Loucy (cell line): Measurements from ENCODE around the gene POU3F1.
"Not testable (repeated sequence)": the region's sequence is repeated elsewhere in the genome, so short reads cannot be mapped to it uniquely, and the experiment has no call there.

Experiments
- H2AFZ ChIP-seq: fragments of 200-600 bp; sonication (generic); 2 replicates; pipeline ENCODE4 v1.6.0; 2016; ENCODE audit warnings: antibody characterized with exemption, mild to moderate bottlenecking, low read length, moderate library complexity
- H3F3A ChIP-seq: fragments of 200-600 bp; 2 replicates; pipeline ENCODE4 v1.6.0; 2016; ENCODE audit warnings: antibody characterized with exemption, low read depth, mild to moderate bottlenecking
- H3K27me3 ChIP-seq: fragments of 200-600 bp; sonication (generic); 2 replicates; pipeline ENCODE4 v1.6.1; 2014; ENCODE audit warnings: low read length, mild to moderate bottlenecking; ENCODE audit not compliant: insufficient read depth, poor library complexity, severe bottlenecking
- H3K36me3 ChIP-seq: fragments of 200-600 bp; sonication (generic); 2 replicates; pipeline ENCODE4 v1.6.1; 2016; ENCODE audit warnings: low read length; ENCODE audit not compliant: insufficient read depth
- H3K4me1 ChIP-seq: fragments of 200-600 bp; sonication (generic); 2 replicates; pipeline ENCODE4 v1.5.1; 2014; ENCODE audit warnings: low read length, mild to moderate bottlenecking; ENCODE audit not compliant: insufficient read depth, poor library complexity, severe bottlenecking
- H3K4me2 ChIP-seq: fragments of 200-600 bp; sonication (generic); 2 replicates; pipeline ENCODE4 v1.6.0; 2014; ENCODE audit warnings: antibody characterized with exemption, low read length, low read depth, mild to moderate bottlenecking; ENCODE audit not compliant: poor library complexity, severe bottlenecking
- H3K4me3 ChIP-seq: fragments of 200-600 bp; sonication (generic); 2 replicates; pipeline ENCODE4 v1.5.1; 2014; ENCODE audit warnings: low read length, mild to moderate bottlenecking, mixed read lengths; ENCODE audit not compliant: poor library complexity, severe bottlenecking
- H3K79me2 ChIP-seq: fragments of 200-600 bp; sonication (generic); 2 replicates; pipeline ENCODE4 v1.6.1; 2014; ENCODE audit warnings: low read length; ENCODE audit not compliant: insufficient read depth
- H3K9ac ChIP-seq: fragments of 200-600 bp; sonication (generic); 2 replicates; pipeline ENCODE4 v1.6.0; 2014; ENCODE audit warnings: mild to moderate bottlenecking, low read depth, low read length, moderate library complexity; ENCODE audit not compliant: poor library complexity, severe bottlenecking
- H3K9me2 ChIP-seq: fragments of 200-600 bp; sonication (generic); replicated peaks from 2 replicates; pipeline ENCODE4 v1.6.1; 2016; ENCODE audit warnings: low read depth, low read length, mixed read lengths
- H3K9me3 ChIP-seq: fragments of 200-600 bp; sonication (generic); 2 replicates; pipeline ENCODE4 v1.6.1; 2014; ENCODE audit warnings: mild to moderate bottlenecking, antibody characterized with exemption, low read length, low read depth; ENCODE audit not compliant: insufficient read depth
- H4K20me1 ChIP-seq: fragments of 200-600 bp; sonication (generic); 2 replicates; pipeline ENCODE4 v1.6.0; 2014; ENCODE audit warnings: antibody characterized with exemption, low read length, mild to moderate bottlenecking; ENCODE audit not compliant: insufficient read depth, poor library complexity, severe bottlenecking
- EZH2phosphoT487 ChIP-seq: fragments of 200-600 bp; IDR thresholded peaks from 2 replicates; pipeline ENCODE4 v1.6.1; 2018; ENCODE audit warnings: antibody characterized with exemption, mild to moderate bottlenecking, moderate library complexity, borderline replicate concordance
- TF ChIP-seq, protein P1 (sequence below): fragments of 200-600 bp; sonication (generic); conservative IDR thresholded peaks from 2 replicates; pipeline ENCODE4 v1.5.1; 2014; ENCODE audit warnings: mild to moderate bottlenecking, antibody characterized with exemption, low read length

POU3F1 gene

DNA sequence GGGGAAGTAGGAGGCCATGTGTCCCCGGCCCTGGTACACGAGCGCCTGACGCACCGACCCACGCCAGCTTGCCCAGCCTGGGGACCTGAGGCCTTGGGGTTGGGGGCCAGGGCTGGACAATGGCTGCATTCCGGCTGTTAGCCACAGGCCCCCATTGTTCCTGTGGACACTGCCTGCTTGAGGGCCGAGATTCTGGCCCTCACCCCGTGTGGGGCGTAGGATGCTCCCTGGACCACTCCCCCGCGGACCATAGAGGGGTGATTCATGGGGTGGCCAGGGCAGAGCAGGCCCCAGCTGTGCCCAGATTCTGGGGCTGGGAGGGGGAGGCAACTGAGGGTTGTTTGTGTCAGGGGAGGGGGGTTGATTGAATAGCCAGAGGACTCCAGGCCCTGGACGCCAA lies 11.7 kb downstream of the POU3F1 start:
- no peak for TF ChIP-seq EZH2phosphoT487
- TF ChIP-seq, protein P1, sequence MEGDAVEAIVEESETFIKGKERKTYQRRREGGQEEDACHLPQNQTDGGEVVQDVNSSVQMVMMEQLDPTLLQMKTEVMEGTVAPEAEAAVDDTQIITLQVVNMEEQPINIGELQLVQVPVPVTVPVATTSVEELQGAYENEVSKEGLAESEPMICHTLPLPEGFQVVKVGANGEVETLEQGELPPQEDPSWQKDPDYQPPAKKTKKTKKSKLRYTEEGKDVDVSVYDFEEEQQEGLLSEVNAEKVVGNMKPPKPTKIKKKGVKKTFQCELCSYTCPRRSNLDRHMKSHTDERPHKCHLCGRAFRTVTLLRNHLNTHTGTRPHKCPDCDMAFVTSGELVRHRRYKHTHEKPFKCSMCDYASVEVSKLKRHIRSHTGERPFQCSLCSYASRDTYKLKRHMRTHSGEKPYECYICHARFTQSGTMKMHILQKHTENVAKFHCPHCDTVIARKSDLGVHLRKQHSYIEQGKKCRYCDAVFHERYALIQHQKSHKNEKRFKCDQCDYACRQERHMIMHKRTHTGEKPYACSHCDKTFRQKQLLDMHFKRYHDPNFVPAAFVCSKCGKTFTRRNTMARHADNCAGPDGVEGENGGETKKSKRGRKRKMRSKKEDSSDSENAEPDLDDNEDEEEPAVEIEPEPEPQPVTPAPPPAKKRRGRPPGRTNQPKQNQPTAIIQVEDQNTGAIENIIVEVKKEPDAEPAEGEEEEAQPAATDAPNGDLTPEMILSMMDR, result no peak
- Histone ChIP-seq H3K4me2 (no peak overlapping the region), H3K79me2 (no peaks in the 10 kb centered on the region), H2AFZ (no peak overlapping the region), H4K20me1 (no peaks in the 10 kb centered on the region), H3K27me3 (no peaks in the 10 kb centered on the region), H3K4me1 (peaks cover 11% of the 10 kb centered on the region), H3K9ac (no peak overlapping the region), H3K9me2 (no peaks in the 10 kb centered on the region), H3K9me3 (no peaks in the 10 kb centered on the region), H3K36me3 (no peaks in the 10 kb centered on the region), H3K4me3 (no peak overlapping the region), H3F3A (no peaks in the 10 kb centered on the region)

DNA sequence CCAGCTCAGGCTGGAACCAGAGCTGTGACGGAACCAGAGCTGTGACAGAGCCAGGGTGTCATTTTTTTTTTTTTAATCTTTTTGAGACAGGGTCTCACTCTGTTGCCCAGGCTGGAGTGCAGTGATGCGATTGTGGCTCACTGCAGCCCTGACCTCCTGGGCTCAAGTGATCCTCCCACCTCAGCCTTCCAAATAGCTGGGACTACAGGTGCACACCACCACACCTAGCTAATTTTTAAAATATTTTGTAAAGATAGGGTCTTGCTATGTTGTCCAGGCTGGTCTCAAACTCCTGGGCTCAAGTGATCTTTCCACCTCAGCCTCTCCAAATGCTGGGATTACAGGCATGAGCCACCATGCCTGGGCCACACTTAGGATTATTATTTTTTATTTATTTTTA lies 13.6 kb downstream of the POU3F1 start:
- not testable (repeated sequence) for H4K20me1 ChIP-seq, H3K9me2 ChIP-seq, H3K4me3 ChIP-seq, H2AFZ ChIP-seq, H3K79me2 ChIP-seq, H3F3A ChIP-seq, H3K9ac ChIP-seq, H3K4me2 ChIP-seq, H3K9me3 ChIP-seq, H3K27me3 ChIP-seq, H3K36me3 ChIP-seq
- H3K4me1 ChIP-seq, result peaks cover 17% of the 10 kb centered on the region

DNA sequence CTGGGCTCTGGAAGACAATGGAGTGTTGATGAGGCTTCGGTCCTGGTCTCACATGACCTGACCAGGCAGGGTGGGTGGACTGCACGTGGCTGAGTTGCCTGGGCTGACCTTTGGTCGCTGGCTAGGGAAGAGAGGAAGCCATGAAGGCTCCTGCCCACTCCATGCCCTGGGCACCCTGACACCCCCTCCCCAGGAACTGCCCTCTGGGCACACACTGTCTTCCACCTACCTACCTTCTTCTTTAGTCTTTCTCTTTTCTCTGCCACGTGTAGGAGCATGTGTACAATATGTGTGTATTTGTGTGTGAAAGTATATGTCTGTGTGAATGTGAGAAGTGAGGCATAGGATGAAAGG lies 15.1 kb downstream of the POU3F1 start:
- H3K9me3 ChIP-seq, result no peaks in the 10 kb centered on the region
- no peaks in the 10 kb centered on the region for H3K79me2 ChIP-seq
- TF ChIP-seq, protein P1, result no peak
- no peak for TF ChIP-seq EZH2phosphoT487
- H3K9ac ChIP-seq, result no peak overlapping the region
- no peak overlapping the region for H3K4me2 ChIP-seq
- no peak overlapping the region for H3K4me3 ChIP-seq
- no peaks in the 10 kb centered on the region for H3K9me2 ChIP-seq
- H3F3A ChIP-seq, result no peaks in the 10 kb centered on the region
- H3K4me1 ChIP-seq, result peaks cover 20% of the 10 kb centered on the region
- H2AFZ ChIP-seq, result no peak overlapping the region
- no peaks in the 10 kb centered on the region for H3K27me3 ChIP-seq
- no peaks in the 10 kb centered on the region for H4K20me1 ChIP-seq
- H3K36me3 ChIP-seq, result no peaks in the 10 kb centered on the region

DNA sequence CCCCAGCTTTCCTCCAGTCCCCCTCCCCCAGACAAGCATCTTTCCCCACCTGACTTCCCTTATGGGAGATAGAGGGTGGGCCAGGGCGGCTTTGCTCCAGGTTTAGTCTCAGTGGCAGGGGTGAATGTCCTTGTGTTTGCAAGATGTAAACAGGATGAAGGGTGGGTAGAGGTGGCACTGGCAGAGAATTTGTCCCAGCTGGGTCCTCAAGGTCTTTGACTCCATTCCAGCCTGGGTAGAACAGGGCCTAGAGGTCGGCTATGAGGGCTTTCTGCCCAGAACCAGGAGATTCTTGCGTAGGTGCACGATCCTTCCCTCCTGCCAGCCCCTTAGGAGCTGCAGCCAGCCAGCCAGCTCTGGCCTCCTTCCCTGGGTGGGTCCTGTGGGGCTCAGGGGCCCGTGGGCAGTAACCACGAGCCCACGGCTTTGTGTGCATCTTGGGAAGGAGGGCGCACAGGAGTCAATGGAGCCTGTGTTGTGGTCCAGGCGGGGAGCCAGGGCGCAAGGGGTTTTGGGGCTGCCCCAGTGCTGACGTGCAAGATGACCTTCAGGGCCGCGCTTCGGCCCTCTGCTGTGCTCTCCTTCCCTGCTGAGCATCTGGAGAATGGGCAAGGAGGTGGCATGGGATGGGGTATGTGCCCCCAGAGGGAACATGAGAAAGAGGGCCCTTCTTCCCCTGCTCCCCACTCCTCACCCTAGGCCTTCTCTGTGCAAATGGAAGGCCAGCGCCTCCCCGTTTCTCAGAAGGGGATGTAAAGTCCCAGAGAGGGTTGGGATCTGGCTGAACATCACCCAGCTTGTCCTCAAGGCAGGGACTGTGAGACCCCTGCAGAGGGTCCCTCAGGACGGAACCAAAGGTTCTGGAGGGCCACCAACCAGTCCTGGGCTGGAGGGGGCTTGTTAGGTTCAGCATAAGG lies 15.7 kb downstream of the POU3F1 start:
- TF ChIP-seq, protein P1, result no peak
- TF ChIP-seq EZH2phosphoT487, result no peak

More for the DNA sequence above, 15.7 kb downstream of the POU3F1 start:
- Histone ChIP-seq H2AFZ (no peak overlapping the region), H3K4me3 (no peak overlapping the region), H3K9ac (no peak overlapping the region), H3K4me1 (peaks cover 20% of the 10 kb centered on the region), H3K79me2 (no peaks in the 10 kb centered on the region), H3K4me2 (peak overlapping the region; percentile 6), H3F3A (no peaks in the 10 kb centered on the region), H4K20me1 (no peaks in the 10 kb centered on the region), H3K9me3 (no peaks in the 10 kb centered on the region), H3K9me2 (no peaks in the 10 kb centered on the region), H3K27me3 (no peaks in the 10 kb centered on the region), H3K36me3 (peaks cover 3% of the 10 kb centered on the region; the same call in 1 of the 2 replicates)
